Testis (tissue), 2 donors: Measurements from ENCODE around the gene MTFP1.

Experiments used
- CTCF ChIP-seq, 3 experiments: fragments of 450-650 bp in 2 of 3; fragments of 200-600 bp in 1 of 3; sonication (generic) in 1 of 3; IDR thresholded peaks; one replicate each; pipeline ENCODE4 v1.5.1; 2016 to 2019; ENCODE audit warnings: antibody characterized with exemption in 3 of 3, mild to moderate bottlenecking in 2 of 3, moderate library complexity in 1 of 3
- POLR2A ChIP-seq: fragments of 450-650 bp; IDR thresholded peaks from one replicate; pipeline ENCODE4 v1.6.1; 2017; ENCODE audit warnings: antibody characterized with exemption, mild to moderate bottlenecking, moderate library complexity

GRCh38 chr22:30445438-30446145, 20.0 kb downstream of the MTFP1 start:
- TF ChIP-seq CTCF (IDR thresholded peaks at IDR 0.05) (no peak), POLR2A (no peak)
